Suppressor macrophage treated with lipopolysaccharide for 1 hour (primary cell): ENCODE results near the gene POU5F2.

Experiments used
- DNase-seq, 3 donors: peaks; one replicate each; pipeline ENCODE4 v3.0.0-alpha.2; 2020 to 2022

POU5F2 gene, protein sequence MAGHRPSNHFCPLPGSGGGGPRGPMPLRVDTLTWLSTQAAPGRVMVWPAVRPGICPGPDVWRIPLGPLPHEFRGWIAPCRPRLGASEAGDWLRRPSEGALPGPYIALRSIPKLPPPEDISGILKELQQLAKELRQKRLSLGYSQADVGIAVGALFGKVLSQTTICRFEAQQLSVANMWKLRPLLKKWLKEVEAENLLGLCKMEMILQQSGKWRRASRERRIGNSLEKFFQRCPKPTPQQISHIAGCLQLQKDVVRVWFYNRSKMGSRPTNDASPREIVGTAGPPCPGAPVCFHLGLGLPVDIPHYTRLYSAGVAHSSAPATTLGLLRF

DNA sequence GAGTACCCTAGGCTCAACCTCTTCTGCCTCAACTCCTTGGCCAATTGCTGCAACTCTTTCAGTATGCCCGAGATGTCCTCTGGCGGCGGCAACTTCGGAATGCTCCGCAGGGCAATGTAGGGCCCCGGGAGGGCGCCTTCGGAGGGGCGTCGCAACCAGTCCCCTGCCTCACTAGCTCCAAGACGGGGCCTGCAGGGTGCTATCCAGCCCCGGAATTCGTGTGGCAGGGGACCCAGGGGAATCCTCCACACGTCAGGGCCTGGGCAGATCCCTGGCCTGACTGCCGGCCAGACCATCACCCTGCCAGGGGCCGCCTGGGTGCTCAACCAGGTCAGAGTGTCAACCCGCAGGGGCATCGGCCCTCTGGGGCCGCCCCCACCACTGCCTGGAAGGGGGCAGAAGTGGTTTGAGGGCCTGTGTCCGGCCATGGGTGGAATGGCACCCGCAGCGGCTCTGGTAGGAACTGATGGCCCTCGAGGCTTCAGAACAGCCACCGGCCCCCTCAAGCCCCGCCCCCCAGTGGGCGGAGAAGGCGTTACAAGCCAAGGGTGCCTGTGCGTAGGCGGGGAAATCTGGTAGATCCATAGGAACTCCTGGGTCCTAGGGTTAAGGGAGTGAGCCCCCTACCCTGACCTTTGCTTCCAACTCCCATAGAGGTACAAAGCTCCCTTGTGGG lies at the start of gene POU5F2:
TSS of gene POU5F2 (minus strand) at position 465 of the 676 bp plus-strand sequence. CDS start at position 428, 37 bp downstream.
- DNase-seq, result no peak

DNA sequence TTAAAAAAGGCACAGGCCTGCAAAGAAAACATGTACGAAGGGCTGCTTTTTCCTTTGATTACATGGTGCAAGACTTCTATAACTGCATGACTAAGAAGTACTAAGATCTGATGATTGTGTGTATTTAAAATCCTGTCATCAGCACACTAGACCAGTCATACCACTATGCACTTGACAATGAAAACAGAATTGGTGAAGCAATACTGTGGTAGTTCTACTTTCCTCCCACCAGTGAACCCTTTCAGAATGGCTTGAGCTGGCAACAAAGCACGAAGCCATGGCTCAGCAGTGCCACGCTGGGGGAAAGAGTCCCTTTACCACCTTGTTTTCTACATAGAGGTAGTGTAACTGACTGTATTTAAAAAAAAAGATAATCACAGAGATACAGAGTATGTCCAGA lies 49.0 kb upstream of the POU5F2 start:
- peak; percentile 29 to 63 (median 51) for DNase-seq

DNA sequence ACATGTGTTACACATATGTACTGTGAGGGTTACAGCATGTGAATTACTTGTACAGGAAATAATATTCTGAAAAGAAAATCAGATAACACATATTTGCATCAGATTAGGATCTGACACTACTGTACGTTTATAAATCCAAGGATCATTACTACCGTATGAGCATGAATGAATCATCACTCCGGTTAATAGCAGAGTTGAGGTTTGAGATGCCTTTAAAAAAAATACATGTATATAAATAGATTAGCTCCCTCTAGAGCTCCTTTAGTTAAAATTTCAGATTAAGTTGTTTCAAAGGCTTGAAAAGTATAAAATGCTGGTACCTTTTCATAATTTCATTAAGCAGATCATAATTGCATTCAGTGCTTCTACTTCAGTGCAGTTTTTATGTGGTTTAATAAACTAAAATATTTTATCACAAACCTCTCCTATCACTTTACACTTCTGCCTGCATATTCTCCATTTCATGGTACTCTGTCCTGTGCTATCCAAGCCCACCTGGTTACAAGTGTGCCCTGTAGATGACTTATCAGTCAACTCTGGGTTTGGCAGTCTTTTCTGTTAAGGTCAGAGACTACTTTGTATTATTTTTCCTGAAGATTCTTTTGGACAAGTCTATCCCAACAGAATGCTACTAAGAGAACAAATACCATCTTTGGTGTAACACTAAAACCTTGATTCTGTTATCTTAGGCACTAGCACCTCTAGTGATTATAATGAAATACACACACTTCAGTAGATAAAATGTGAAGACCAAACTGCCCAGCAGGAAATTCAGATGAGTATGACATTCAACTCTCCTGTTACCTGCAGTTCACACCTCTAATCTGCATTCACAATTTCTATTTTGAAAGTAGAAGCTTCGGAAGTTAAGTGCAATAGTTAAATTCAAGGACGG lies 48.0 kb upstream of the POU5F2 start:
- DNase-seq, result no peak

DNA sequence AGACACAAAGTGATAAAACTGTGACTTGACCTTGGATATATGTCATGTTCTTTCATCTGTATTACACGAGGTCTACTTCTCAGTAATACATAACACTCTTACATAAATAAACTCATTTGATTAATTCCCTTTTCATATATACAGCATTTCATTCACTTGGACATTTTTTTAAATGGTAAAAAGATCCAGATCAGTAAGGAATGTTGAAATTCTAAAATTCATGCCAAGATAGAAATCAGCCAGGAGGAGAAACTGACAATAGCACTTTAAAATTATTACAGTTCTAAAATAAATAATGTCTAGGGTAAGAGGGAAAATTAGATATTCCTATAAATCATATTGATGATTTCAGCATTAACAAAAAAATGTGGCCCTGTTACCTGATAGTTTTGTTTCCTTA lies 46.2 kb upstream of the POU5F2 start:
- DNase-seq, result no peak

DNA sequence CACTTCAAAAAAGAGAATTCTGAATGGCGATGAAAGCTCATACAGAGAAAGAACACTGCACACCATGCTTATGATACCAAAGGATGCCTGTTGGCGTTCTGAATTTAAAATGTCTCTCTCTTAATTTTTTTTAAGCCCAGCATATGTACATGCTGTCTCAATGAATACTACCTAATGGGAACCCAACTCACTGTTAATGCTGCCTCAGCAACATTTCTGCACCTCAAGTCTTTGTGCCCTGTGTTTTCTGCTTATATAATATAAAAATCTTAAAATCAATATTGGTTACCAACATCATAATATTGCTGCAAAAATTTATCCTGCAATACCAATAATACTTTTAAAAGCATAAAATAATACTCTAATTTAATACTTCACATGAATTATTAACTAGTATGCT lies 44.1 kb upstream of the POU5F2 start:
- no peak for DNase-seq

DNA sequence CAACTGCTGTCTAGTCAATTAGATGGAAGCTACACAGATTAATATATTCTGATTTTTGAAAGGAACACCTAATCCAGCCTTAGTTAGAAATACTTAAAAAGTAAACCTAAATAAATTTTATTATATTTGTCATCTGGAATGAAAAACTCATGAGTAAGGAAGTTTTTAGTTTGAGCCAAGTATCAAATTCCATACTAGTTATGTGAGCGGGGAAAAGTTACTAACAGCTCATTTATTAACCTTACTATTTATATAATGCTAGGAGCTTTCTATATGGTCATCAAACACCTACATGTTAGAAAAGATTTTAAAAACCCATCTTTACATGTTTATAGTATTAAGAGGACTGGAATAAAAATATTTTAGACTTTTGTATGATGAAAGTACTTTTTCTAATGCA lies 41.6 kb upstream of the POU5F2 start:
- DNase-seq, result no peak

DNA sequence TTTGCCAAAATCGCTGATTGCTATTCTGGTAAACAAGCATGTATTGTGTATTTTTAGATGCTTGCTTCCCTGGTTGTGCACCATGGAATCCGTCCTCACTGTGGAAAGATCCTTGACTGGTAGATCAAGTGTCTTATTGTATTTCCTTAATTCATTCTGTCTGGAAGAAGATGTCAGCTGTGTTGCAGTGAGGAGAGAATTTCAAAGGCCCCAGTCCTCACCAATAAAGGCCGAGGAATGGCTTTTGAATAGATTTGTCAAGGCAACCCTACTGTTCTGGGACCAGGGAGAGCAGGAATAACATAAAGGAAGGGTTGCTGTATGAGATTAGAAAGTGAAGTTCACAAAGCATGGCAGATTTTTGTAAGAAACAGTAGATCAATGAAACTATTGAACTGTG lies 36.2 kb upstream of the POU5F2 start:
- DNase-seq, result no peak

DNA sequence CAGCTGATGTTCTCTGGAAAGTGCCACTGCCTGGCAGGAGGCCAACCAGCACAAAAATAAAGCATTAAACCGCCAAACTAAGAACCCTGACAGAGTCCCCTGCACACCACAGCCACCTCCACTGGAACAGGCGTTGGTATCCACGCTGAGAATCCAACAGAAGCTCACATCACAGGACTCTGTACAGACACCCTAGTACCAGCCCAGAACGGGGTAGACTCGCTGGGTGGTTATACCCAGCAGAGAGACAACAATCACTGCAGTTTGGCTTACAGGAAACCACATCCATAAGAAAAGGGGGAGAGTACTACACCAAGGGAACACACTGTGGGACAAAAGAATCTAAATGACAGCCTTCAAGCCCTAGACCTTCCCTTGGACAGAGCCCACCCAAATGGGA lies 15.0 kb upstream of the POU5F2 start:
- no peak for DNase-seq

DNA sequence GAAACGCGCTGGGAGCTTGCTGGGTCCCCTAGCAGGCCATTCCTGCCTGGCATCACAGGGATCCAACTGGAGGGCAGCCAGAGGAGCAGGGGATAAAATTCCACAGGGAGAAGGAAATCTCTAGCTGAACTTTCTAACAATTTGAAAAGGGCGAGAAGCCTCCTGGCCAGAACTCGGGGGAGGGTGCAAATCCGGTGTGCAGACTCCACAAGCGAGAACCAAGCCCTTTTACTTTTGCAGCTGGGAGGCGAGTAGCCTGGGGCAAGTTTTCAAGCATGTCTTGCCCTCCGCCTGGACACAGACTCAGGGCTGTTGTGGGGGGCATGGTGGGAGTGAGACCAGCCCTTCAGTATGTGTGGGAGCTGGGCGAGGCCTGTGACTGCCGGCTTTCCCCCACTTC lies 14.3 kb upstream of the POU5F2 start:
- no peak for DNase-seq

DNA sequence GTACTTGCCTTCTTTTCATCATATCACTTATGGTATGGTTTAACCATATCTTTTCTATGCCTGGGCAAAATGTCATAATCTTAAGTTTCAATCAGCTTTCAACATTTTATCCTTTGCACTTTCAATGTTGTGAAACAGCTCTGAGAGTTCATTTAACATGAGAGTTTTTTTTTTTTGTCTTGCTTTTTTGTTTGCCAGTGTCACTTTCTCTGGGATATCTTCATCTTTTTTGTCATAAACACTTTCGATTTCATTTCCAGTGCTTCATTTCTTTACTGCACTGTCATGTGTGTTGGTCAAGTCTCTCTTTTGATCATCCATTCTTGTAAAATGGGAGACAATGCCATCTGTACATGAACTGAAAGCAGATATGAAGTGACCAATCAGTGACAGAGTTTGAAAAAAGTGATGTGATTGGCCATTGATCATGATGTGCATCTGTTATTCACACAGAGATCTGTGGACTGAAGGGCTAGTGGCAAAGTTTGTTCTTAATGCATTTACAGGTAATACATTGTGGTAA lies 7.5 kb upstream of the POU5F2 start:
- DNase-seq, result no peak

DNA sequence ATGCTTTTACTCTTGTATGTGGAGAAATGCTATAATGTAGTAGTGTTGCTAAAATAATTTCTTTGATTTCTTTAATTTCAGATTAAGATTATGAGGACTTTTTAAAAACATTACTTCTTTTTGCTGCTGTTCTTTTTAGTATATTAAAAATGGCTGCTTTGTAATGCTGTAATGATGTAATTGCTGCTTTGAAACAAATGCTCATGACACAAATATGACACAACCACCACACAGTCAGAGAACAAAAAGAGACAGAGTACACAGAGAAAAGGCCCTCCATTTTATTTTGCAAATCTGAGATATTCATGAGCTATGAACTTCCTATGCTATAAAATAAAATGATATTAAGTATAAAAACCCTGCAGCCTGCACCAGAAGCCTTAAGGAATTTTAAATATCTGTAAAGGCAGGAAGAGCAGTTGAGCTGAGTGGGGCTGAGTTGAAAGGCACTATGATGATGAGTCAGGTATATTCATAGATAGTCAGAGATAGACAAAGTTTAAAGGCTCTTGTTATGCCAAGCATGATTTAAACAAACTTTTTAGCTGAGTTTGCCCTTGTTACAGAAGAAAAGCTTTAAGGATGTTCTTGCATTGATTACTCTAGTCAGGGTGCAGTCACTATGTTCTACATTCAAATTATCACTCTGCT lies 5.1 kb upstream of the POU5F2 start:
- no peak for DNase-seq

DNA sequence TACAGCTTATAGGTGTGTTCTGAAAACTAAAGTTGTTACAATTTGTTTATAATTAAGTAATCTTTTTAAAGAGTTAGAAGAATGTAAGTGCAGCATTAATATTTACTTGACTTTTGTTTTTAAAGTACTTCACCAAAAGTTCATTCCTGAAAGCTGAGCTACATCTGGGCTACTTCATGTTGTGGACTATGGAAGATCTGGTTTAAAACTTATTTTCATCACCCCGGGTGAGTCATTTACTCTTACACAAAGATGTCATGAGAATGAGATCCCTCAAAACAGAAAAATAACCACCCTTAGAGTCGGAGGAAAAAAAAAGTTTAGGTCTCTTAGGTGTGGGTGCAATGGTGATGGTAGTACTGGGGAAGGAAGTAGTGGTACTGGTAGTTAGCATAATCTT lies 5.1 kb downstream of the POU5F2 start:
- peak in 1 of 3 donors; percentile 5 for DNase-seq

DNA sequence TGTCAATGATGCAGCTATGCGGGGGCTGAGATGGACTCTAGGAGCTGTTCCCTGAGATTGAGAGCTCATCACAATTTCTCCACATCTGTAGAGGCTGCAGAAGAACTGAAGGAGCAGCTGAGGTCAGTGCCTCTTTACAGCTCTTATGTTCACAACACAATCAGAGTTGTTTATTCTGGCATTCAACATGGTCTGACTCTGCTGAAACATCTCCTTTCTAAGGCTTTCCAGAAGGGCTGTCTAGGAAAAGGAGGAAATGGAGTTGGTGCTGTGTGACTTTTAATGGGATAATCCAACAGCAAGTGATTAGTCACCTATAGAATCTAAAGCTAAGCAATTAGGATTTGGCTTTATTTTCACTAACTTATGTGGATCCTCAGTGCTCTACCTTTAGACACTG lies 6.0 kb downstream of the POU5F2 start:
- no peak for DNase-seq

DNA sequence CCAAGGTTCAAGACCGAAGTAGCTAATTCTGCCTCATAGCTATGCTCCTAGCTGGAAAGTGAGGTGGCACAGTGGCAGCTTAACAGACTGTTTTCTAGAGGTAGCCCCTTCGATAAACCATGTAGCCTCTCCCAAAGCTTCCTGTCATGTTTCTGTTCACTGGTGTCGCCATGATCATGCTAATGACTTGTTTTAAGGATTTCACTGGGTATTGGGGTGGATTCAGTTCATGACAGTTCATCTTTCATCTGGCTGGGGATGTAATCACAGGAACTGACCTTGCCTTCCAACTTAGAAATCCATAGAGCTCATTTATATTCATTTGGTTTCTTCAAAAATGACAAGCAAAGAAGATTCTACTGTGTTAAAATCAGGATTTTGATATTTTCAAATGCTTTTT lies 9.4 kb downstream of the POU5F2 start:
- no peak for DNase-seq

DNA sequence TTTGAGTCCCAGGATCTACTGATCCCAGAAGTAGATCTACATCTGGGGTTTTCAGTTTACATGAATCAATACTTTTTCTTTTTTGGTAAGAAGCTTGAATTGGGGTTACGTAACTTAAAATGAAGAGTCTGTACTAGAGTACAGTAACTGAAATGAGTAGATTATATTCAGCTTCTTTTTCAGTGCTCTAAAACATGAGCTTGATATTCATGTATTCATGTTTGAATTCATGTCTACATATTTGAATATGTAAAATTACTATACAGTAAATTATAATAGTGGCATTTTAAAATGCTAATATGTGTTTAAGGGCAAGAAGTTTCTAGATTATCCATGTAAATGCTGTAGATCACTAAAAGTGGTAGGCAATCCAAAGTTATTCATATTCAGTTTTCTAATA lies 14.8 kb downstream of the POU5F2 start:
- no peak for DNase-seq

DNA sequence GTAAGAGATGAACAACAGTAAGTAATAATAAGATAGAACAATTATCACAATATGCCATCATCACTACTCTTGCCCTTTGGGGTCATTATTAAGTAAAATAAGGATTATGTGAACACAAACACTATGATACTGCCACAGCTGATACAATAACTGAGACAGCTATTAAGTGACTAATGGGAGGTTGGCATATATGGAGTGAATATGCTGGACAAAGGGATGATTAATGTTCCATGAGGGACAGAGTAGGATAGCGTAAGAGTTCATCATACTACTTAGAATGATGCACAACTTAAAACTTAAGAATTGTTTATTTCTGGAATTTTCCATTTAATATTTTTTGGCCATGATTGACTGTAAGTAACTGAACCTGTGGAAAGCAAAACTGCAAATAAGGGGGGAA lies 16.6 kb downstream of the POU5F2 start:
- no peak for DNase-seq

DNA sequence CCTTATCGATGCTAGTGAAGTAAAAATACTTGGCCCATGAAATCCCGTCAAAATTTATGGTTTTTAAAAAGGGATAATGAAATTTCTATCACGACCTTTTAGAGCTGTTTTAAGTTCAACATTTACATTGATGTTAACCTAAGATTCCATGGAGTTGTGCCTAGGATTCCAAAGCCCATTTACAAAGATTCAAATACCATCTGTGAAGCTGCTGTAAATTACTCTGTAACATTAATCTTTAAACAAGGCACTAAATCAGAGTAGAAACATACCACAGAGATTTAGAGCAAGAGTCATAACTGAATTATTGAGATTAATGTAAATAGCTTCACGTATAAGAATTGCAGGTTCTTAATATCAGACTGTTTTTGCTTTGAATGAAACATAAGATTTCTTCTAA lies 17.7 kb downstream of the POU5F2 start:
- no peak for DNase-seq

DNA sequence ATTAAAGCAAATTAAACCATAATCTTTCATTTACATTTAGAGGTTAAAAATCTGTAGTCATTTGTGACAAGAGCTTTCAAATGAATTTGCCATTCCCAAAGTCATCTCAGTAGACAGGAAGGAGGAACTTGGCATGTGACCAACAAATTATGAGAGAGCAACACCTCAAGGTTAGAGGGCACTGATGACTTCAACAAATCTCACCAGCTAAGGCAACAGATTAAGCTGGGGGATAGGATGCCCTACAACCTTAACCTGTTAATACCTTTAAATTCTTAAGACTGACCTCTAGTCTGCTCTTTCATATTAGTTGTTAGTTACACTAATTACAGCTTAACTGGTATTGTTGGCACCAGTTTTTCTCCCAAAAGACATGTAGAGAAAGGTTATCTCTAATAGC lies 18.4 kb downstream of the POU5F2 start:
- DNase-seq, result peak in 1 of 3 donors; percentile 14

DNA sequence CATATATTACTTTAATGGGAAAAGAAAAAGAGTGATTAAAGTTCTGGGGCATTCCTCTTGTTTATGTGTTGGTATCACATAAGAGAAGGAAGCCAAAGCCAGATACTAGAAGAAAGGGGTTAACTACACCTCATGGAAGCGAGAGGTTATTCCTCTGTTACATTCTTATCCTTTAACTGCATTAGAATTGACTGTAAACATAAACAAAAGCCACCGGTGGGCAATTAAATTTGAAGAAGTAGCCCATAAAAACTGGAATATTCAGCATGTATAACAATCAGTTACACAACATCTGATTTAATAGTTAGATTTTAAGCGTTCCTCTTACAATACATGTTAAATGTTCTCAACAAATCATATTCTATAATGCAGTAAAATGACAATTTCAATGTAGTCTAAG lies 18.8 kb downstream of the POU5F2 start:
- DNase-seq, result no peak

DNA sequence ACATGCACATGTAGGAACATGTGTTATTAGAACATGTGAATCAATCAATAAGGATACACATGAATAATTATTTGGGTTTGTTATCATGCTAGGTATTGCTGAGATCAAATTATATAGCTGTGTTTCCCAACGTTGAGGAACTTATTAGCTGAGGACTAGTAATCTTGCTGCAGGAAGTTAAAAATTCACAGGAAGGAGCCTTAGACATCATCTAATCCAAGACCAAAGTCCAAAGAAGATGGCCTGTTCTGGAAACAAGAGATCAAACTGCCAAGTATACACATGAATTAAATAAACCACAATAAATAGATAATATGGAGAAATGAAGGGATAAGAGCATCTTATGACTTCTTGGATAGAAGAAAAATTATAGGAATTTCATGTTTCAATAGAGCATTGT lies 19.9 kb downstream of the POU5F2 start:
- no peak for DNase-seq

DNA sequence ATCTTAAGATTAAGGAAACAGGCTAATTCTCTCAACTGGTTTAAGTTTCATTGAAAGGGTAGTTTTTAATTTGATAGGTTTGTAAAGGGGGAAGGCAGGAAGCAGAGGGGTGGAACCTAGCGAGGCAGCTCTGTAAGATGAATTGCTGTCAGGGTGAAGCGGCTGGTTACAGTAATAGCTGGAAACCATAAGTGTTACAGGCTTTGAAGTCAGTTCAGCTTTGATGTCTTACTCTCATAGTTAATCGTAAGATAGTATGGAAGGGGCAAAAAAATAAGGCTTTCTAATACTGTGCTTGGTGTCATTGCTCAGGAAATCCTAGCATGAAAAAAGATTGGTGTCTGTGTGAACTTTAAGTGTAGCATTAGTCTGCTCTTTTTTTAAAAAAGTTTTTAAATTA lies 20.3 kb downstream of the POU5F2 start:
- no peak for DNase-seq

DNA sequence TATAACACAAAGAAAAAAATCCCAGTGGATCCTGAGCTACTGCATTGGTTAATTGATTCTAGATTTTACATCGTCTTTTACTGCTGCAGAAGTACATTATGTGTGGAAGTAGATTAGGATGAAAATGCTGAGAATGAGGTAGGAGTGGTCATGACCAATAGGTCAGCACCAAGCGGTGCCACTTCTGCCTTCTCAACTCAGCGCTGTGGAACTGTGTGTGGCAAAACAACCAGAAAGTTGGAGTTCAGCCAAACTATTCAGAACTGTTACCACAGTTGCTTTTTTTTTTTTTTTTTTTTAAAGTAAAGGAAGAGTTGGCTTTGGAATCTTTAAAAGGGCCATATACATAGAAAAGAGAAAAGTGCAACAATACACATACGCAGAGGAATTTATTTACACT lies 24.2 kb downstream of the POU5F2 start:
- peak in 2 of 3 donors; percentile 16 to 22 for DNase-seq

DNA sequence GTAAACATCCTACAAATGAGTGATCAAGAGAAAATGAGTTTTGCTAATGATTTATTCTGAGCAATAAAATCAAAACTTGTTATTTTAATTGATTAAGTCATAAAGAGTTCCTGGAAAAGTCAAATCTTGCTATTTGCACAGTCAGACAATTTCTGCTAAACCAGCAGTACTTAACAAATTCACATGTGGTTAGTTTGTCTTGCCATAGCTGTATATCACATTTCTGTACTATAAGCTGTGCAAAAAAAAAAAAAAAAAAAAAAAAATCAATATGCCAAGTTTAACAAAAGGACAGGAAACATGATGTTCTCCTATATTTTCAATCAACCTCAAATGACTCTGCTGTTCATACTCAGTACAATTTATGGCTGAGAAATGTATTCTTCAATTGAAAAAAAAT lies 24.9 kb downstream of the POU5F2 start:
- no peak for DNase-seq
